GM20000 (cell line): Measurements from ENCODE around the gene AKAP6.

Source experiments
- DNase-seq: peaks from one replicate; pipeline ENCODE4 v3.0.0; 2012; ENCODE audit warnings: low spot score
- CTCF ChIP-seq: IDR thresholded peaks from 2 replicates; pipeline ENCODE4 v1.5.1; 2012; ENCODE audit warnings: mild to moderate bottlenecking, control low read depth; ENCODE audit errors: extremely low read depth, missing control alignments

Gene AKAP6

GRCh38 chr14:32609388-32609787, 280.3 kb downstream of the AKAP6 start:
- no peak for DNase-seq
- TF ChIP-seq CTCF = no peak

- DNase-seq = no peak
- no peak for TF ChIP-seq CTCF
These were observed 282.7 kb downstream of the AKAP6 start for GRCh38 chr14:32611752-32612151.

- no peak for TF ChIP-seq CTCF
- DNase-seq = no peak
These were observed 289.9 kb downstream of the AKAP6 start for GRCh38 chr14:32618991-32619390.

GRCh38 chr14:32620303-32620702, 291.2 kb downstream of the AKAP6 start:
- DNase-seq = no peak

GRCh38 chr14:32620724-32621123, 291.6 kb downstream of the AKAP6 start:
- DNase-seq = no peak

More at GRCh38 chr14:32620303-32620702, 291.2 kb downstream of the AKAP6 start:
- TF ChIP-seq CTCF = no peak

GRCh38 chr14:32621585-32621984, 292.5 kb downstream of the AKAP6 start:
- DNase-seq = no peak
- no peak for TF ChIP-seq CTCF

More at GRCh38 chr14:32620724-32621123, 291.6 kb downstream of the AKAP6 start:
- no peak for TF ChIP-seq CTCF

GRCh38 chr14:32622742-32623141, 293.6 kb downstream of the AKAP6 start:
- no peak for TF ChIP-seq CTCF
- no peak for DNase-seq
